GM23338 (cell line): ENCODE measurements around the gene TMEM229B. TPM values are rescaled to one million over a fixed set of nuclear protein-coding genes. Genes with fewer than 3 reads are reported as not detected.

ENCODE experiments used
- ATAC-seq: fragments of 200-7000 bp; cut with Tn5 transposase; 3 replicates; pipeline ENCODE4 v1.9.1; 2020
- DNase-seq: peaks from one replicate; pipeline ENCODE4 v3.0.0-alpha.2; 2015; ENCODE audit warnings: low spot score
- H2AFZ ChIP-seq: fragments of 200-600 bp; sonication (generic); 2 replicates; pipeline ENCODE4 v1.8.0; 2016; ENCODE audit warnings: antibody characterized with exemption, mild to moderate bottlenecking, moderate library complexity
- H3F3A ChIP-seq: fragments of 200-600 bp; sonication (generic); replicated peaks from 2 replicates; pipeline ENCODE4 v1.8.0; 2017; ENCODE audit warnings: antibody characterized with exemption, mixed run types, low read depth
- H3K27ac ChIP-seq: fragments of 200-600 bp; sonication (generic); 2 replicates; pipeline ENCODE4 v1.6.1; 2016; ENCODE audit warnings: low read depth
- H3K27me3 ChIP-seq: fragments of 200-600 bp; sonication (generic); 2 replicates; pipeline ENCODE4 v1.8.0; 2016; ENCODE audit warnings: mild to moderate bottlenecking, mixed run types, moderate library complexity; ENCODE audit not compliant: insufficient read depth
- H3K36me3 ChIP-seq: fragments of 200-600 bp; sonication (generic); 2 replicates; pipeline ENCODE4 v1.8.0; 2016; ENCODE audit warnings: mild to moderate bottlenecking; ENCODE audit not compliant: insufficient read depth
- H3K4me1 ChIP-seq: fragments of 200-600 bp; sonication (generic); 2 replicates; pipeline ENCODE4 v1.8.0; 2016; ENCODE audit warnings: mild to moderate bottlenecking, moderate library complexity; ENCODE audit not compliant: insufficient read depth
- H3K4me2 ChIP-seq: fragments of 200-600 bp; sonication (generic); 2 replicates; pipeline ENCODE4 v1.7.1; 2017; ENCODE audit warnings: mixed run types
- H3K4me3 ChIP-seq: fragments of 200-600 bp; sonication (generic); 2 replicates; pipeline ENCODE4 v1.6.1; 2016; ENCODE audit warnings: mixed run types
- H3K79me2 ChIP-seq: fragments of 200-600 bp; sonication (generic); replicated peaks from 2 replicates; pipeline ENCODE4 v1.8.0; 2017; ENCODE audit warnings: mild to moderate bottlenecking; ENCODE audit not compliant: insufficient read depth
- H3K9me2 ChIP-seq: fragments of 200-600 bp; sonication (generic); 2 replicates; pipeline ENCODE4 v1.8.0; 2017; ENCODE audit not compliant: insufficient read depth
- H4K20me1 ChIP-seq: fragments of 200-600 bp; sonication (generic); replicated peaks from 2 replicates; pipeline ENCODE4 v1.8.0; 2017; ENCODE audit warnings: mild to moderate bottlenecking; ENCODE audit not compliant: insufficient read depth
- H3K27ac Mint-ChIP-seq: 2 replicates; pipeline ENCODE4 v1.8.0; 2020; ENCODE audit warnings: inconsistent platforms, mild to moderate bottlenecking, moderate library complexity, mixed read lengths
- H3K27me3 Mint-ChIP-seq: 3 replicates; pipeline ENCODE4 v1.8.0; 2022; ENCODE audit warnings: low read depth, mild to moderate bottlenecking, moderate library complexity, mixed read lengths, inconsistent platforms; ENCODE audit not compliant: insufficient read depth, poor library complexity
- H3K36me3 Mint-ChIP-seq: 3 replicates; pipeline ENCODE4 v1.8.0; 2021; ENCODE audit warnings: low read depth, mild to moderate bottlenecking, inconsistent platforms, moderate library complexity, mixed read lengths
- H3K4me1 Mint-ChIP-seq: 3 replicates; pipeline ENCODE4 v1.8.0; 2020; ENCODE audit warnings: mild to moderate bottlenecking, inconsistent platforms, mixed read lengths
- H3K4me3 Mint-ChIP-seq: 3 replicates; pipeline ENCODE4 v1.8.0; 2021; ENCODE audit warnings: moderate library complexity, mild to moderate bottlenecking, inconsistent platforms, mixed read lengths
- H3K9me3 Mint-ChIP-seq: 3 replicates; pipeline ENCODE4 v1.8.0; 2020; ENCODE audit warnings: moderate library complexity, mild to moderate bottlenecking, inconsistent platforms, mixed read lengths
- CREB1 ChIP-seq: fragments of 250-450 bp; sonication (Bioruptor Pico); IDR thresholded peaks from 2 replicates; pipeline ENCODE4 v1.5.0; 2020; ENCODE audit warnings: low read depth, mild to moderate bottlenecking, moderate library complexity
- CTCF ChIP-seq, 2 experiments: fragments of 200-600 bp in 1 of 2; sonication (generic) in 1 of 2; conservative IDR thresholded peaks; 2 replicates each; pipeline versions ENCODE4 v1.5.1 to v1.6.1; 2016 to 2017; ENCODE audit warnings: antibody characterized with exemption in 2 of 2, low read depth in 2 of 2, mild to moderate bottlenecking in 2 of 2, moderate library complexity in 1 of 2
- EZH2 ChIP-seq: fragments of 200-600 bp; sonication (generic); IDR thresholded peaks from one replicate; pipeline ENCODE4 v1.8.0; 2017; ENCODE audit warnings: antibody characterized with exemption, mild to moderate bottlenecking, low read depth; ENCODE audit not compliant: unreplicated experiment
- EZH2phosphoT487 ChIP-seq: fragments of 200-600 bp; sonication (generic); IDR thresholded peaks from one replicate; pipeline ENCODE4 v1.8.1; 2018; ENCODE audit warnings: antibody characterized with exemption; ENCODE audit not compliant: unreplicated experiment
- JUNB ChIP-seq: IDR thresholded peaks from one replicate; pipeline ENCODE4 v1.6.1; 2016; ENCODE audit warnings: antibody characterized with exemption; ENCODE audit not compliant: unreplicated experiment
- NANOG ChIP-seq: IDR thresholded peaks from 2 replicates; pipeline ENCODE4 v1.6.1; 2016; ENCODE audit warnings: antibody characterized with exemption, borderline replicate concordance
- POLR2AphosphoS5 ChIP-seq: IDR thresholded peaks from 2 replicates; pipeline ENCODE4 v1.6.1; 2016; ENCODE audit warnings: antibody characterized with exemption, low read depth
- STAT1 ChIP-seq: IDR thresholded peaks from one replicate; pipeline ENCODE4 v1.6.1; 2016; ENCODE audit warnings: antibody characterized with exemption; ENCODE audit not compliant: unreplicated experiment
- ZNF114 ChIP-seq: fragments of 250-450 bp; sonication (Bioruptor Pico); IDR thresholded peaks from 2 replicates; pipeline ENCODE4 v1.5.0; 2020; ENCODE audit warnings: mild to moderate bottlenecking, moderate library complexity
- ZNF331 ChIP-seq: fragments of 250-450 bp; sonication (Bioruptor Pico); IDR thresholded peaks from 2 replicates; pipeline ENCODE4 v1.5.0; 2020; ENCODE audit warnings: low read depth, mild to moderate bottlenecking, moderate library complexity
- polyA plus RNA-seq: library from polyadenylated mRNA; unstranded; fragments of >200 nt; fragmentation: Nextera tagmentation; extraction: Ambion mirVana; gene quantifications from 2 replicates; pipeline ENCODE4 v1.2.1, GENCODE V29; 2016
- total RNA-seq: library from RNA; depleted of rRNA; stranded (reverse); fragments of >200 nt; shearing (Covaris generic); gene quantifications from 2 replicates; pipeline ENCODE4 v1.2.3, GENCODE V29; 2014

Gene TMEM229B
- total and polyA plus RNA-seq, 2 experiments from 2014 or later = 0.42 to 2.4 TPM

- Histone ChIP-seq H2AFZ (peak overlapping the region; percentile 90), H3K4me2 (peak overlapping the region; percentile 90), H3K4me3 (peak overlapping the region; percentile 83), H3K79me2 (no peaks in the 10 kb centered on the region), H4K20me1 (no peaks in the 10 kb centered on the region; the same call in 1 of the 2 replicates), H3K27me3 (peaks cover 55% of the 10 kb centered on the region), H3F3A (0 out of 2 replicates have a peak, but pooled peaks cover 3% of the 10 kb centered on the region), H3K9me2 (no peaks in the 10 kb centered on the region), H3K4me1 (no peaks in the 10 kb centered on the region; the same call in 1 of the 2 replicates), H3K27ac (no peak overlapping the region), H3K36me3 (no peaks in the 10 kb centered on the region)
- Mint-ChIP-seq H3K36me3 (no peaks in the 10 kb centered on the region), H3K4me1 (peaks cover 18% of the 10 kb centered on the region), H3K9me3 (no peaks in the 10 kb centered on the region), H3K4me3 (peak overlapping the region; percentile 79), H3K27me3 (peaks cover 33% of the 10 kb centered on the region), H3K27ac (no peak overlapping the region)
- no peak for TF ChIP-seq ZNF114 (CRISPR knock-in tag)
- no peak for TF ChIP-seq NANOG
- peak; percentile 66 for DNase-seq
- ATAC-seq = peak; percentile 70
Observed at GRCh38 chr14:67514650-67515385, 26.3 kb upstream of the TMEM229B start.

GRCh38 chr14:67514203-67514607, 25.7 kb upstream of the TMEM229B start:
- Histone ChIP-seq H3K27ac (no peak overlapping the region), H2AFZ (peak overlapping the region; percentile 90), H3K36me3 (no peaks in the 10 kb centered on the region), H3K4me3 (peak overlapping the region; percentile 83), H3K4me2 (peak overlapping the region; percentile 90), H3K4me1 (no peaks in the 10 kb centered on the region; the same call in 1 of the 2 replicates), H3F3A (0 out of 2 replicates have a peak, but pooled peaks cover 3% of the 10 kb centered on the region), H3K27me3 (peaks cover 55% of the 10 kb centered on the region), H3K79me2 (no peaks in the 10 kb centered on the region), H3K9me2 (no peaks in the 10 kb centered on the region), H4K20me1 (no peaks in the 10 kb centered on the region; the same call in 1 of the 2 replicates)
- Mint-ChIP-seq H3K4me1 (peaks cover 18% of the 10 kb centered on the region), H3K4me3 (peak overlapping the region; percentile 79), H3K36me3 (no peaks in the 10 kb centered on the region), H3K27me3 (peaks cover 31% of the 10 kb centered on the region), H3K9me3 (no peaks in the 10 kb centered on the region), H3K27ac (no peak overlapping the region)
- ATAC-seq (peak; percentile 18), DNase-seq (peak; percentile 31)
- TF ChIP-seq STAT1 (no peak), JUNB (no peak), EZH2phosphoT487 (no peak), CTCF (conservative IDR thresholded peaks at IDR 0.05; ENCODE audit: low read depth in 2 of 2) (no peak)

GRCh38 chr14:67513631-67514108, 25.1 kb upstream of the TMEM229B start:
- peaks cover 29% of the 10 kb centered on the region for H3K27me3 Mint-ChIP-seq
- H3K4me2 ChIP-seq = peak overlapping the region; percentile 90
- peaks cover 53% of the 10 kb centered on the region for H3K27me3 ChIP-seq
- TF ChIP-seq EZH2 (no peak), ZNF331 (no peak), ZNF114 (CRISPR knock-in tag) (no peak), CTCF (conservative IDR thresholded peaks at IDR 0.05; ENCODE audit: low read depth in 2 of 2) (no peak), POLR2AphosphoS5 (no peak), CREB1 (no peak)

More at GRCh38 chr14:67513631-67514108, 25.1 kb upstream of the TMEM229B start:
- 0 out of 2 replicates have a peak, but pooled peaks cover 3% of the 10 kb centered on the region for H3F3A ChIP-seq
- H3K79me2 ChIP-seq = no peaks in the 10 kb centered on the region
- peak overlapping the region; percentile 90 for H2AFZ ChIP-seq
- no peaks in the 10 kb centered on the region for H3K9me3 Mint-ChIP-seq
- no peaks in the 10 kb centered on the region; the same call in 1 of the 2 replicates for H3K4me1 ChIP-seq
- H3K4me3 ChIP-seq = peak overlapping the region; percentile 83; the same call in 1 of the 2 replicates
- ATAC-seq (no peak), DNase-seq (no peak)
- H3K36me3 Mint-ChIP-seq = no peaks in the 10 kb centered on the region
- H3K27ac ChIP-seq = no peak overlapping the region
- peak overlapping the region; percentile 79 for H3K4me3 Mint-ChIP-seq
- H3K36me3 ChIP-seq = no peaks in the 10 kb centered on the region
- H3K4me1 Mint-ChIP-seq = peaks cover 18% of the 10 kb centered on the region
- no peak overlapping the region for H3K27ac Mint-ChIP-seq
- H3K9me2 ChIP-seq = no peaks in the 10 kb centered on the region
- no peaks in the 10 kb centered on the region; the same call in 1 of the 2 replicates for H4K20me1 ChIP-seq
